Suprapubic skin (tissue), 4 donors: ENCODE results near the gene XYLT1. TPM values are rescaled to one million over a fixed set of nuclear protein-coding genes. Genes with fewer than 3 reads are reported as not detected.

Source experiments
- DNase-seq, 2 donors: peaks; one replicate each; pipeline ENCODE4 v3.0.0-alpha.2; 2019; ENCODE audit warnings: low spot score in 2 of 2
- H3K27ac ChIP-seq: fragments of 200-600 bp; sonication (generic); one replicate; pipeline ENCODE4 v1.5.1; 2019
- H3K27me3 ChIP-seq: fragments of 200-600 bp; sonication (generic); one replicate; pipeline ENCODE4 v1.5.1; 2019
- H3K36me3 ChIP-seq: fragments of 200-600 bp; sonication (generic); one replicate; pipeline ENCODE4 v1.5.1; 2019
- H3K4me1 ChIP-seq: fragments of 200-600 bp; sonication (generic); one replicate; pipeline ENCODE4 v1.5.1; 2019
- H3K4me3 ChIP-seq: fragments of 200-600 bp; sonication (generic); one replicate; pipeline ENCODE4 v1.5.1; 2019; ENCODE audit warnings: mild to moderate bottlenecking
- H3K9me3 ChIP-seq: fragments of 200-600 bp; sonication (generic); one replicate; pipeline ENCODE4 v1.5.1; 2019
- CTCF ChIP-seq, 2 donors: fragments of 200-600 bp in 1 of 2; fragments of 450-650 bp in 1 of 2; sonication (generic) in 1 of 2; IDR thresholded peaks; one replicate each; pipeline ENCODE4 v1.5.1; 2016 to 2019; ENCODE audit warnings: antibody characterized with exemption in 2 of 2, mild to moderate bottlenecking in 1 of 2, moderate library complexity in 1 of 2
- EP300 ChIP-seq: sonication (generic); formaldehyde crosslinking; IDR thresholded peaks from one replicate; pipeline ENCODE4 v1.6.1; 2017; ENCODE audit warnings: antibody characterized with exemption
- POLR2A ChIP-seq, 2 donors: fragments of 450-650 bp; IDR thresholded peaks; one replicate each; pipeline ENCODE4 v1.6.1; 2017; ENCODE audit warnings: antibody characterized with exemption in 2 of 2, mild to moderate bottlenecking in 2 of 2, moderate library complexity in 2 of 2
- POLR2AphosphoS5 ChIP-seq, 3 donors: sonication (generic); formaldehyde crosslinking; IDR thresholded peaks; one replicate each; pipeline ENCODE4 v1.6.1; 2017; ENCODE audit warnings: antibody characterized with exemption in 3 of 3
- WGBS: methylation state at CpG from one replicate; pipeline ENCODE4 v1.1.5; 2018; 5-methylcytosine and 5-hydroxymethylcytosine counted together
- total RNA-seq, 4 donors: library from RNA; depleted of rRNA; stranded (reverse); fragments of >200 nt; gene quantifications; one replicate each; pipeline ENCODE4 v1.1.0, GENCODE V29; 2016

XYLT1 gene
- total RNA-seq, 4 donors from 2014 or later, result 23.5 to 30.6 (median 25.7) TPM

DNA sequence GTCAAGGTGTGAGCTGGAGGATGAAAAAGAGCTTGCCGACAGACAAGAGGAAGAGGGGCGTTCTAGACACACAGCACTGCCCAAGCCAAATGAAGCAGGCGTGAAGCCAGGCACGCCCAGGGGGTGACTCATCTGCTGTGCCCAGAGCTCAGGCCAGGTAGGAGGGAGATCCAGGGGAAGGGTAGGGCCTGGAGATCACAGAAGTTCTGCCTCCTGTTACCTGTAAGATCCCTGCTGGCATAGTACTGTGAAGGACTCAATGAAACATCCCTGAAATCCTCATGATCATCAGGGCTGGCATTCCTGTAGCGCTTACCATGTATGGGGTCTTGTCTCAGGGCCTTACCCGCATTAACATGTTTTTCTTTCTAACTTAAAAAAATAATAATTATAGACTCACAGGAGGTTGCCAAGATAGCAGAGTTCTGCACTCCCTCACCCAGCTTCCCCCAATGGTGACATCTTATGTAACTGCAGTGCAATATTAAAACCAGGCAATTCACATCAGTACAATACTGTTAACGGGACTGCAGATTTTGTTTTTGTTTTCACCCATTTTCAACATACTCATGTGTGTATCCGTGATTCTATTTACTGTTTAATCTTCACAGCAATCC lies 158.6 kb downstream of the XYLT1 start:
- Histone ChIP-seq H3K4me1 (peaks cover 25% of the 10 kb centered on the region), H3K27ac (peak overlapping the region; percentile 78), H3K9me3 (no peaks in the 10 kb centered on the region), H3K4me3 (no peak overlapping the region), H3K36me3 (no peaks in the 10 kb centered on the region), H3K27me3 (no peaks in the 10 kb centered on the region)
- TF ChIP-seq EP300 (no peak), CTCF (IDR thresholded peaks at IDR 0.05) (no peak), POLR2A (IDR thresholded peaks at IDR 0.05) (no peak), POLR2AphosphoS5 (IDR thresholded peaks at IDR 0.05) (no peak)
- 69% methylated on average over 8 of the region's 8 CpGs for WGBS
- no peak for DNase-seq

DNA sequence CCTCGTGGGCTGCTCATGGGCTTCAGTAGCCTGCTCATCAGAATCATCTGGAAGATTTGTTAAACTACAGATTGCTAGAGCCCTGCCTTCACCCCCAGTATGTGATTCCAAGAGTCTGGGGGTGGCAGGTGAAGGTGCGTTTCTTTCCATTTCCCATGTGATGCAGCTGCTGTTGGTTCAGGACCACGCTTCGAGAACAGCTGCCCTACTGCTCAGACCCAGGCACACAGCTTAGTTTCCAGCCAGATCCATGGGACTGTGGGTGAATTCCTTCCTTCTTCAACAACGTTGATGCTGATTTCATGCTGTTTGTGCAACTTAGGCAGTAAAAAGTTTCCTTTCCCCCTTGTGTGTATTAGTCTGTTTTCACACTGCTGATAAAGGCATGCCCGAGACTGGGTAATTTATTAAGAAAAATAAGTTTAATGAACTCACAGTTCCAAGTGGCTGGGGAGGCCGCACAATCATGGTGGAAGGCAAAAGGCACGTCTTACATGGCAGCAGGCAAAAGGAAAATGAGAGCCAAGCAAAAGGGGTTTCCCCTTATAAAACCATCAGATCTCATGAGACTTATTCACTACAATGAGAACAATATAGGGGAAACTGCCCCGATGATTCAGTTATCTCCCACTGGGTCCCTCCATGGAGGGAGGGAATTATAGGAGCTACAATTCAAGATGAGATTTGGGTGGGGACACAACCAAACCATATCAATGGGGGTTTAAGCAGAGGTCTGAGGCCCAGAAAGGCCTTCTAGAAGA lies 159.2 kb downstream of the XYLT1 start:
- H3K4me3 ChIP-seq, result no peak overlapping the region
- H3K36me3 ChIP-seq, result no peaks in the 10 kb centered on the region
- H3K27ac ChIP-seq, result no peak overlapping the region
- no peaks in the 10 kb centered on the region for H3K27me3 ChIP-seq
- DNase-seq, result no peak
- peaks cover 25% of the 10 kb centered on the region for H3K4me1 ChIP-seq
- TF ChIP-seq POLR2AphosphoS5 (IDR thresholded peaks at IDR 0.05) (no peak), EP300 (no peak), CTCF (IDR thresholded peaks at IDR 0.05) (no peak), POLR2A (IDR thresholded peaks at IDR 0.05) (no peak)
- WGBS, result 60% methylated on average over 9 of the region's 9 CpGs
- no peaks in the 10 kb centered on the region for H3K9me3 ChIP-seq

DNA sequence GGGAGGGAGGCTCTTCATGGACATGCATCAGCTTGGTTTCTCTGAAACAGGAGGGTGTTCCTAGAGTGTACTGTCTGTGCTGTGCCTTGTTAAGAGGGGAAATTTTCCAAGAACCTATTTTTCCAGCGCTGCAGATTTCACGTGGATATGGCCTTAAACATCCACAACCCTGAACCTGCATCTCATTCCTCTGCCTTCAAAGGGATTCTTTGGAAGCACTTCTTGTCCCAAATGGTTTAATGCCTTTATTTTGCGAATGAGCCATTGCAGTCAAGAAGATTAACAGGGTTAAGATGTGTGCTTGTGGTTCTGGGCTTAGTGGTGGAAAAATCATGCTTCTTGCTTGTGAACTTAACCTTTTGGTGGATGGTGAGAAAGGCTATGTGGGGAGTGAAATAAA lies 161.2 kb downstream of the XYLT1 start:
- H3K27me3 ChIP-seq, result no peaks in the 10 kb centered on the region

GRCh38 chr16:17308186-17308585 lies 162.6 kb downstream of the XYLT1 start:
- Histone ChIP-seq H3K4me1 (peaks cover 45% of the 10 kb centered on the region), H3K27ac (no peak overlapping the region), H3K4me3 (no peak overlapping the region), H3K36me3 (no peaks in the 10 kb centered on the region), H3K9me3 (no peaks in the 10 kb centered on the region), H3K27me3 (no peaks in the 10 kb centered on the region)
- TF ChIP-seq EP300 (no peak), CTCF (IDR thresholded peaks at IDR 0.05) (no peak), POLR2AphosphoS5 (IDR thresholded peaks at IDR 0.05) (no peak), POLR2A (IDR thresholded peaks at IDR 0.05) (no peak)
- 92% methylated on average over 2 of the region's 2 CpGs for WGBS
- DNase-seq, result no peak

More for the DNA sequence above, 161.2 kb downstream of the XYLT1 start:
- no peak for TF ChIP-seq CTCF (IDR thresholded peaks at IDR 0.05)
- TF ChIP-seq EP300, result no peak
- no peak for TF ChIP-seq POLR2AphosphoS5 (IDR thresholded peaks at IDR 0.05)
- TF ChIP-seq POLR2A (IDR thresholded peaks at IDR 0.05), result no peak
- Histone ChIP-seq H3K4me3 (no peak overlapping the region), H3K27ac (no peak overlapping the region), H3K4me1 (peaks cover 43% of the 10 kb centered on the region), H3K9me3 (no peaks in the 10 kb centered on the region), H3K36me3 (no peaks in the 10 kb centered on the region)
- DNase-seq, result no peak
- WGBS, result 96% methylated on average over 3 of the region's 3 CpGs

DNA sequence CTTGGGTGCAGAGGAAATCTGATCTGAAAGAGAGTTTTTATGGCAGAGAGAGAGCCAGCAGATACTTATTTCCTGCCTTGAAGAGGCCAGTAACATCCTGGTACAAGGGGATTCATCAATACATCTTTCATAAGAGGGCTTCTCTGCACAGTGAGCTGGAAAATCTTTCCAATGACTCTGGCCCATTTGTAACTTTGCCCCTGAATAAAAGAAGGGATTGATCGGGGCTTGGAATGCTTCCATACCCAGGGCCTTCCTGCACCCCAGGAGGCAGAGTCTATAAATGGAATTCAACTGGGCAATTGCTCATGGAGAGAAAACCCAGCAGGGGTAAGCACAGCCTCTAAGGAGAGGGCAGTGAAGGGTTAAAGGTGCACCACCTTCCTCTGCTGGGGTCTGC lies 163.3 kb downstream of the XYLT1 start:
- no peak for DNase-seq

More for the DNA sequence above, 163.3 kb downstream of the XYLT1 start:
- H3K9me3 ChIP-seq, result no peaks in the 10 kb centered on the region
- H3K36me3 ChIP-seq, result no peaks in the 10 kb centered on the region
- no peak for TF ChIP-seq EP300
- no peak for TF ChIP-seq POLR2AphosphoS5 (IDR thresholded peaks at IDR 0.05)
- no peak for TF ChIP-seq POLR2A (IDR thresholded peaks at IDR 0.05)
- no peak for TF ChIP-seq CTCF (IDR thresholded peaks at IDR 0.05)
- H3K4me3 ChIP-seq, result no peak overlapping the region
- 58% methylated on average over 1 of the region's 1 CpG for WGBS
- no peak overlapping the region for H3K27ac ChIP-seq
- peaks cover 45% of the 10 kb centered on the region for H3K4me1 ChIP-seq
- no peaks in the 10 kb centered on the region for H3K27me3 ChIP-seq
